SU-DHL-6 (cell line): ENCODE data around the gene ADAMTS12.

ENCODE experiments used
- H2AFZ ChIP-seq: fragments of 200-600 bp; sonication (generic); 2 replicates; pipeline ENCODE4 v1.6.1; 2014; ENCODE audit warnings: low read depth, mild to moderate bottlenecking, moderate library complexity, mixed read lengths, antibody characterized with exemption, low read length; ENCODE audit not compliant: severe bottlenecking
- H3F3A ChIP-seq: fragments of 200-600 bp; shearing (Covaris generic); 2 replicates; pipeline ENCODE4 v1.6.0; 2016; ENCODE audit warnings: antibody characterized with exemption, mild to moderate bottlenecking; ENCODE audit not compliant: insufficient read depth
- H3K27ac ChIP-seq: fragments of 200-600 bp; sonication (generic); 2 replicates; pipeline ENCODE4 v1.5.1; 2016; ENCODE audit warnings: low read depth, mild to moderate bottlenecking, low read length, moderate library complexity, mixed read lengths
- H3K27me3 ChIP-seq: fragments of 200-600 bp; sonication (generic), shearing (Covaris generic); 2 replicates; pipeline ENCODE4 v1.6.0; 2014; ENCODE audit warnings: mild to moderate bottlenecking, low read length
- H3K36me3 ChIP-seq: fragments of 200-600 bp; sonication (generic); 2 replicates; pipeline ENCODE4 v1.6.1; 2014; ENCODE audit warnings: mild to moderate bottlenecking, low read length, mixed read lengths
- H3K4me2 ChIP-seq: fragments of 300-600, 200-600 bp; shearing (Covaris generic), sonication (generic); 2 replicates; pipeline ENCODE4 v1.6.0; 2014; ENCODE audit warnings: low read length, low read depth, mild to moderate bottlenecking; ENCODE audit not compliant: poor library complexity, severe bottlenecking
- H3K4me3 ChIP-seq: fragments of 200-600 bp; sonication (generic); 2 replicates; pipeline ENCODE4 v1.5.1; 2014; ENCODE audit warnings: antibody characterized with exemption, low read length, mild to moderate bottlenecking, mixed read lengths; ENCODE audit not compliant: insufficient read depth, poor library complexity, severe bottlenecking
- H3K79me2 ChIP-seq: fragments of 200-600 bp; sonication (generic); 2 replicates; pipeline ENCODE4 v1.6.1; 2014; ENCODE audit warnings: mild to moderate bottlenecking, low read length, moderate library complexity; ENCODE audit not compliant: insufficient read depth
- H3K9ac ChIP-seq: fragments of 200-600 bp; sonication (generic); 2 replicates; pipeline ENCODE4 v1.7.0; 2014; ENCODE audit warnings: mild to moderate bottlenecking, low read length
- H3K9me2 ChIP-seq: fragments of 200-600 bp; sonication (generic); replicated peaks from 2 replicates; pipeline ENCODE4 v1.6.1; 2014; ENCODE audit warnings: low read length; ENCODE audit not compliant: insufficient read depth
- H3K9me3 ChIP-seq: fragments of 200-600 bp; sonication (generic); 2 replicates; pipeline ENCODE4 v1.6.1; 2014; ENCODE audit warnings: low read length, mixed read lengths; ENCODE audit not compliant: insufficient read depth
- H4K20me1 ChIP-seq: fragments of 200-600 bp; sonication (generic); 2 replicates; pipeline ENCODE4 v1.6.1; 2014; ENCODE audit warnings: low read depth, mild to moderate bottlenecking, antibody characterized with exemption, low read length, moderate library complexity, mixed read lengths
- EZH2phosphoT487 ChIP-seq: fragments of 200-600 bp; sonication (generic), shearing (Covaris generic); conservative IDR thresholded peaks from 2 replicates; pipeline ENCODE4 v1.6.1; 2018; ENCODE audit warnings: mild to moderate bottlenecking, antibody characterized with exemption, low read length, moderate library complexity, mixed read lengths
- TF ChIP-seq, protein P1 (sequence below): fragments of 200-600 bp; sonication (generic); IDR thresholded peaks from one replicate; pipeline ENCODE4 v1.5.1; 2017; ENCODE audit warnings: antibody characterized with exemption, mild to moderate bottlenecking, low read length, moderate library complexity; ENCODE audit not compliant: insufficient read depth, poor library complexity, severe bottlenecking

ADAMTS12 gene

DNA sequence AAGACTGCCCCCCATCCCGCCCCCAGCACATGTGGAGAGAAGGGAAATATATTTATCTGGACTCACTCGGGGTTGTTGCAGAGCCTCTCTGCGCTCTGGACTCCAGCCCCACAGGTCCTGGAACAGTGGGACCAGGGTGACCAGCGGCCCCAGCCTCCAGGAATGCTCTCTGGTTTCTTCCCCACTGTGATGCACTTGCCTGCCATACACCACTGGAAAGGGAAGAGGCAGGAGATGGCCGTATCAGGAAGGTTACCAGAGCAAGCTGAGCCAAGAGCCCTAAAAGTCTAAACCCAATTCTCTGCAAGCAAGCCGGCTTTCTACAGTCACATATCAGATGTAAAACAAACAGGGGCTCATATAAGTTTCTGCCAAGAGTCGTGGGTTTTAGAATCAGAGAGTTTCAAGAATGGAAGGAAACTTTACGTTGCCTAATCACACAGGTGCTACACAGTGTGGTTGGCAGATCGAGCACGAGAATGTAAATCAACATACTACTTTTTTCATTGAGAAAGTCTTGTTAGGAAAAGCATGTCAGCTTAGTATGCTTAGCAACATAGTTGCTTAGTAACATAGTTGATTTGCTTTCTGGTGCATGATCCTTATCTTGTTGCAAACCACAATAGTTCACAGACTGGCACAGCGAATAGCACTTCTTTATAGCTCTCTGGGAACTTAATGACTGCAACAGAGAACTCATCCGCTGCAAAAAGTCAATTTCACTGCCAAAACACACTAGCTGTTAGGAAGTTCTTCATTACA, 249.9 kb downstream of the ADAMTS12 start:
- H3K27me3 ChIP-seq: no peaks in the 10 kb centered on the region

DNA sequence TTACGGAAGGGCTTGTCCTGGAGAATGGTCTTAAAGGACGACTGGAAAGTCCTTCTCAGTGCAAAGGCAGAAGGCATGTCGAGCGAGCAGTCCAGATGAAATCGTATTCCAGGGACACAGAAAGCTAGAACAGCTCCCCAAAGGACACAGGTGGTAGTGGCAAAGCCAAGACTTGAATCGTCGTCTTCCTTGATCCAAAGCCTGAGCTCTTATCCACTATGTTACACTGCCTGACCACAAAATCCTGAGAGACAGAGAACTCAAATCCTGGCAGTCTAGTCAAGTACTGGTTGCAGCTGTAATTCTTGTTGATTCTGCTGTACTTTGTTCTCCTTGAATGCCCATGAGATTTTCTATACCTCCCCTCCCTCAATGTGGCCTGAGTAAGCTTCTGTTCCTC, 252.3 kb downstream of the ADAMTS12 start:
- no peaks in the 10 kb centered on the region for H3K79me2 ChIP-seq
- H2AFZ ChIP-seq: no peak overlapping the region
- no peaks in the 10 kb centered on the region for H3K36me3 ChIP-seq
- H3F3A ChIP-seq: no peaks in the 10 kb centered on the region
- no peaks in the 10 kb centered on the region for H3K9me3 ChIP-seq
- no peaks in the 10 kb centered on the region for H3K27me3 ChIP-seq
- TF ChIP-seq, protein P1, sequence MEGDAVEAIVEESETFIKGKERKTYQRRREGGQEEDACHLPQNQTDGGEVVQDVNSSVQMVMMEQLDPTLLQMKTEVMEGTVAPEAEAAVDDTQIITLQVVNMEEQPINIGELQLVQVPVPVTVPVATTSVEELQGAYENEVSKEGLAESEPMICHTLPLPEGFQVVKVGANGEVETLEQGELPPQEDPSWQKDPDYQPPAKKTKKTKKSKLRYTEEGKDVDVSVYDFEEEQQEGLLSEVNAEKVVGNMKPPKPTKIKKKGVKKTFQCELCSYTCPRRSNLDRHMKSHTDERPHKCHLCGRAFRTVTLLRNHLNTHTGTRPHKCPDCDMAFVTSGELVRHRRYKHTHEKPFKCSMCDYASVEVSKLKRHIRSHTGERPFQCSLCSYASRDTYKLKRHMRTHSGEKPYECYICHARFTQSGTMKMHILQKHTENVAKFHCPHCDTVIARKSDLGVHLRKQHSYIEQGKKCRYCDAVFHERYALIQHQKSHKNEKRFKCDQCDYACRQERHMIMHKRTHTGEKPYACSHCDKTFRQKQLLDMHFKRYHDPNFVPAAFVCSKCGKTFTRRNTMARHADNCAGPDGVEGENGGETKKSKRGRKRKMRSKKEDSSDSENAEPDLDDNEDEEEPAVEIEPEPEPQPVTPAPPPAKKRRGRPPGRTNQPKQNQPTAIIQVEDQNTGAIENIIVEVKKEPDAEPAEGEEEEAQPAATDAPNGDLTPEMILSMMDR: no peak
- TF ChIP-seq EZH2phosphoT487: no peak
- no peak overlapping the region for H3K4me2 ChIP-seq
- H4K20me1 ChIP-seq: no peaks in the 10 kb centered on the region
- no peak overlapping the region for H3K9ac ChIP-seq
- H3K9me2 ChIP-seq: no peaks in the 10 kb centered on the region
- H3K27ac ChIP-seq: no peak overlapping the region
- no peak overlapping the region for H3K4me3 ChIP-seq

More for the DNA sequence above, 249.9 kb downstream of the ADAMTS12 start:
- H3K9ac ChIP-seq: no peak overlapping the region
- no peak overlapping the region for H3K4me2 ChIP-seq
- H3K27ac ChIP-seq: no peak overlapping the region
- no peaks in the 10 kb centered on the region for H4K20me1 ChIP-seq
- no peak overlapping the region for H3K4me3 ChIP-seq
- no peaks in the 10 kb centered on the region for H3K36me3 ChIP-seq
- no peaks in the 10 kb centered on the region for H3F3A ChIP-seq
- H3K9me3 ChIP-seq: 0 out of 2 replicates have a peak, but pooled peaks cover 4% of the 10 kb centered on the region
- no peak overlapping the region for H2AFZ ChIP-seq
- TF ChIP-seq EZH2phosphoT487: no peak
- TF ChIP-seq, protein P1: no peak
- no peaks in the 10 kb centered on the region for H3K79me2 ChIP-seq
- no peaks in the 10 kb centered on the region for H3K9me2 ChIP-seq

DNA sequence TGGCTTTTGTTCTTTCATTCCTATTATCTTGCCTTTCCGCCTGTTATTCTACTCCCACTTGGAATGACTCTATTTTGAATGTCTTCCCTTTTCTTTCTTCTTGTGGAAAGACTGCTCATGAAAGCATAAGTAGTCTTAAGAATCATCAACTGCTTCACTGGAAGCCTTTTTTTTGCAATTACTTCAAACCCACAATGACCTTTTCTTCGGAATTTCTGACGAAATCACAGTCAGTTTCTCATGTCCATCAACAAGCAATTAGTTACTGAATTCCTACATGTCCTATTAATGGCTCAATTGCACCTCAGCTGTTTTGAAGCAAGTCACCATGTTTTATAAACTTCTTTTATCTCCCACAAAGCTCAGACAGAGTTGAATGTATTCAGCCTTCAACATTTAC, 254.8 kb downstream of the ADAMTS12 start:
- no peak overlapping the region for H3K4me3 ChIP-seq
- H3K27me3 ChIP-seq: no peaks in the 10 kb centered on the region
- no peak for TF ChIP-seq EZH2phosphoT487
- TF ChIP-seq, protein P1: no peak
- H4K20me1 ChIP-seq: no peaks in the 10 kb centered on the region
- no peaks in the 10 kb centered on the region for H3K36me3 ChIP-seq
- H3K79me2 ChIP-seq: no peaks in the 10 kb centered on the region
- H3F3A ChIP-seq: no peaks in the 10 kb centered on the region
- H2AFZ ChIP-seq: no peak overlapping the region
- no peak overlapping the region for H3K4me2 ChIP-seq
- H3K9me2 ChIP-seq: no peaks in the 10 kb centered on the region
- H3K27ac ChIP-seq: no peak overlapping the region
- no peak overlapping the region for H3K9ac ChIP-seq
- H3K9me3 ChIP-seq: no peaks in the 10 kb centered on the region
